HepG2 (cell line): ENCODE measurements around the gene B4GALT2. TPM values are rescaled to one million over a fixed set of nuclear protein-coding genes. Genes with fewer than 3 reads are reported as not detected.

Experiments
- ATAC-seq: fragments of 200-7000 bp; cut with Tn5 transposase; 3 replicates; pipeline ENCODE4 v1.9.1; 2020; ENCODE audit warnings: mild to moderate bottlenecking, moderate library complexity
- BruUV-seq: library from RNA; stranded (reverse); fragments of 400-500 nt; replicated peaks from 2 replicates; lab custom pipeline; 2021; lab: Mats Ljungman, UMichigan
- CTCF ChIA-PET: fragments of 300-600 bp; formaldehyde crosslinking; extraction: SDS; loops from one replicate; lab custom pipeline; 2021; ENCODE audit warnings: low total read pairs, inconsistent platforms, low intra/inter-chr PET ratio; lab: Yijun Ruan, JAX
- POLR2A ChIA-PET: fragments of 350-600 bp; sonication (Branson Sonifier 250); formaldehyde crosslinking; loops from one replicate; lab custom pipeline; 2020; ENCODE audit warnings: antibody characterized with exemption, inconsistent platforms; lab: Yijun Ruan, JAX
- DNase-seq: peaks from one replicate; pipeline ENCODE4 v3.0.0-alpha.2; 2015; ENCODE audit warnings: low spot score
- FAIRE-seq: peaks from 3 replicates; lab custom pipeline; 2011; peaks lifted over from hg19 to GRCh38; lab: Jason Lieb, UNC
- H2AFZ ChIP-seq: one replicate; pipeline ENCODE4 v1.6.1; 2011; ENCODE audit warnings: low read length, inconsistent platforms
- H3K27ac ChIP-seq: fragments of 300-600 bp; 3 replicates; pipeline ENCODE4 v1.8.0; 2011; ENCODE audit warnings: mixed run types, mild to moderate bottlenecking, mixed read lengths, low read length, inconsistent platforms; ENCODE audit not compliant: insufficient read depth; ENCODE audit errors: extremely low read length
- H3K27me3 ChIP-seq, 2 experiments: fragments of 200-600 bp in 1 of 2; 2 replicates in 1 of 2; 3 replicates in 1 of 2; pipeline versions ENCODE4 v1.6.0 to v1.8.0; 2011; ENCODE audit warnings: low read length in 2 of 2, mild to moderate bottlenecking in 2 of 2, moderate library complexity in 2 of 2, inconsistent platforms in 1 of 2; ENCODE audit not compliant: insufficient read depth in 2 of 2, control insufficient read depth in 1 of 2
- H3K36me3 ChIP-seq, 2 experiments: fragments of 200-600 bp in 1 of 2; replicated peaks in 1 of 2; 2 replicates in 1 of 2; 3 replicates in 1 of 2; pipeline versions ENCODE4 v1.5.1 to v1.8.0; 2011; ENCODE audit warnings: low read length in 2 of 2, inconsistent platforms in 1 of 2; ENCODE audit not compliant: insufficient read depth in 2 of 2, control insufficient read depth in 1 of 2
- H3K4me1 ChIP-seq: 2 replicates; pipeline ENCODE4 v1.5.1; 2012; ENCODE audit warnings: low read length, inconsistent platforms; ENCODE audit not compliant: insufficient read depth
- H3K4me2 ChIP-seq: 2 replicates; pipeline ENCODE4 v1.6.0; 2011; ENCODE audit warnings: low read depth, low read length, inconsistent platforms
- H3K4me3 ChIP-seq, 3 experiments: fragments of 200-600 bp in 1 of 3; sonication (generic), shearing (Covaris generic) in 1 of 3; replicated peaks in 1 of 3; 2 replicates each; pipeline ENCODE4 v1.5.1; 2011 to 2016; ENCODE audit warnings: low read length in 3 of 3, inconsistent platforms in 2 of 3, low read depth in 2 of 3, mild to moderate bottlenecking in 2 of 3, control low read depth in 1 of 3, mixed read lengths in 1 of 3; ENCODE audit not compliant: insufficient read depth in 1 of 3
- H3K79me2 ChIP-seq: one replicate; pipeline ENCODE4 v1.6.1; 2011; ENCODE audit warnings: low read length, inconsistent platforms; ENCODE audit not compliant: insufficient read depth
- H3K9ac ChIP-seq: 2 replicates; pipeline ENCODE4 v1.6.0; 2011; ENCODE audit warnings: mild to moderate bottlenecking, low read depth, low read length, inconsistent platforms; ENCODE audit not compliant: insufficient read depth
- H3K9me3 ChIP-seq: 2 replicates; pipeline ENCODE4 v1.5.1; 2012; ENCODE audit warnings: mild to moderate bottlenecking, low read length
- H4K20me1 ChIP-seq: 2 replicates; pipeline ENCODE4 v1.6.0; 2011; ENCODE audit warnings: inconsistent platforms, mild to moderate bottlenecking, low read length, moderate library complexity; ENCODE audit not compliant: insufficient read depth
- ATF7 ChIP-seq, 2 experiments: fragments of 450-650 bp in 1 of 2; sonication (generic) in 1 of 2; formaldehyde crosslinking in 1 of 2; IDR thresholded peaks; 2 replicates each; pipeline versions ENCODE4 v1.4.0 to v1.6.1; 2016 to 2020; ENCODE audit warnings: antibody characterized with exemption in 1 of 2, mild to moderate bottlenecking in 1 of 2, missing genetic modification reagents in 1 of 2
- NFIC ChIP-seq: IDR thresholded peaks from 2 replicates; pipeline ENCODE4 v1.6.1; 2012; ENCODE audit warnings: mild to moderate bottlenecking, low read length, inconsistent platforms
- REPIN1 ChIP-seq: sonication (generic); formaldehyde crosslinking; IDR thresholded peaks from 2 replicates; pipeline ENCODE4 v1.8.0; 2022; ENCODE audit warnings: missing genetic modification reagents, low read depth, mild to moderate bottlenecking, borderline replicate concordance
- TOPORS ChIP-seq: sonication (generic); formaldehyde crosslinking; IDR thresholded peaks from 2 replicates; pipeline ENCODE4 v1.8.0; 2023; ENCODE audit warnings: mild to moderate bottlenecking, missing genetic modification reagents
- ZC3H13 ChIP-seq: sonication (generic); formaldehyde crosslinking; IDR thresholded peaks from 2 replicates; pipeline ENCODE4 v1.8.1; 2023; ENCODE audit warnings: mild to moderate bottlenecking, missing genetic modification reagents, moderate library complexity
- ZNF333 ChIP-seq: sonication (generic); formaldehyde crosslinking; IDR thresholded peaks from 2 replicates; pipeline ENCODE4 v1.4.0; 2020; ENCODE audit warnings: mild to moderate bottlenecking, missing genetic modification reagents, borderline replicate concordance
- ZNF569 ChIP-seq: sonication (generic); formaldehyde crosslinking; IDR thresholded peaks from 2 replicates; pipeline ENCODE4 v1.5.0; 2020; ENCODE audit warnings: mild to moderate bottlenecking, missing genetic modification reagents, moderate library complexity, borderline replicate concordance
- ZNF776 ChIP-seq: sonication (generic); formaldehyde crosslinking; IDR thresholded peaks from 2 replicates; pipeline ENCODE4 v1.4.0; 2020; ENCODE audit warnings: mild to moderate bottlenecking, missing genetic modification reagents
- WGBS: methylation state at CpG from one replicate; pipeline ENCODE4 v1.1.6; 2017; ENCODE audit warnings: low lambda C conversion rate; 5-methylcytosine and 5-hydroxymethylcytosine counted together
- in situ Hi-C: cut with HindIII; loops from 2 replicates; pipeline ENCODE4 v1.10.0; 2017; ENCODE audit warnings: low pct_unique_long_range_greater_than_20kb; ENCODE audit not compliant: extremely low pct_ligation_motif_present
- intact Hi-C: fragments of 100-400 bp; cut with micrococcal nuclease; formaldehyde crosslinking; loops from one replicate; pipeline ENCODE4 v1.10.0; 2022; ENCODE audit not compliant: unreplicated experiment
- polyA plus RNA-seq, 8 experiments: library from polyadenylated mRNA; depleted of rRNA in 3 of 8; stranded (reverse) in 7 of 8; unstranded in 1 of 8; fragments of >200 nt; fragmentation: Illumina TruSeq in 4 of 8; extraction: Trizol in 4 of 8; gene quantifications; 2 replicates each; pipeline versions ENCODE4 v1.2.1 to v1.2.3, GENCODE V29; 2011 to 2016; ENCODE audit warnings: low read depth in 4 of 8, missing spikeins in 1 of 8, mixed read lengths in 1 of 8; ENCODE audit not compliant: insufficient read depth in 1 of 8
- total RNA-seq, 5 experiments: library from RNA; depleted of rRNA; stranded (reverse); fragments of >200 nt; fragmentation: Illumina TruSeq; extraction: Trizol; gene quantifications; 2 replicates each; pipeline ENCODE4 v1.2.3, GENCODE V29; 2016; ENCODE audit warnings: low read depth in 1 of 5
- TF ChIP-seq, protein P1 (sequence below): sonication (generic); formaldehyde crosslinking; IDR thresholded peaks from 2 replicates; pipeline ENCODE4 v1.4.0; 2020; ENCODE audit warnings: mild to moderate bottlenecking, missing genetic modification reagents
- TF ChIP-seq, protein P2 (sequence below): sonication (generic); formaldehyde crosslinking; IDR thresholded peaks from 2 replicates; pipeline ENCODE4 v1.4.0; 2020; ENCODE audit warnings: mild to moderate bottlenecking, missing genetic modification reagents, borderline replicate concordance
- TF ChIP-seq, protein P3 (sequence below): sonication (generic); formaldehyde crosslinking; IDR thresholded peaks from 2 replicates; pipeline ENCODE4 v1.5.0; 2020; ENCODE audit warnings: mild to moderate bottlenecking, missing genetic modification reagents
- TF ChIP-seq, protein P4 (sequence below): sonication (generic); formaldehyde crosslinking; IDR thresholded peaks from 2 replicates; pipeline ENCODE4 v1.4.0; 2020; ENCODE audit warnings: missing genetic modification reagents, borderline replicate concordance

The B4GALT2 gene
- total and polyA plus RNA-seq, 2 of the 13 experiments (the other 11 are each of a cell fraction or from before 2014, with no cell fraction given) = 41.9 to 78.0 TPM

DNA sequence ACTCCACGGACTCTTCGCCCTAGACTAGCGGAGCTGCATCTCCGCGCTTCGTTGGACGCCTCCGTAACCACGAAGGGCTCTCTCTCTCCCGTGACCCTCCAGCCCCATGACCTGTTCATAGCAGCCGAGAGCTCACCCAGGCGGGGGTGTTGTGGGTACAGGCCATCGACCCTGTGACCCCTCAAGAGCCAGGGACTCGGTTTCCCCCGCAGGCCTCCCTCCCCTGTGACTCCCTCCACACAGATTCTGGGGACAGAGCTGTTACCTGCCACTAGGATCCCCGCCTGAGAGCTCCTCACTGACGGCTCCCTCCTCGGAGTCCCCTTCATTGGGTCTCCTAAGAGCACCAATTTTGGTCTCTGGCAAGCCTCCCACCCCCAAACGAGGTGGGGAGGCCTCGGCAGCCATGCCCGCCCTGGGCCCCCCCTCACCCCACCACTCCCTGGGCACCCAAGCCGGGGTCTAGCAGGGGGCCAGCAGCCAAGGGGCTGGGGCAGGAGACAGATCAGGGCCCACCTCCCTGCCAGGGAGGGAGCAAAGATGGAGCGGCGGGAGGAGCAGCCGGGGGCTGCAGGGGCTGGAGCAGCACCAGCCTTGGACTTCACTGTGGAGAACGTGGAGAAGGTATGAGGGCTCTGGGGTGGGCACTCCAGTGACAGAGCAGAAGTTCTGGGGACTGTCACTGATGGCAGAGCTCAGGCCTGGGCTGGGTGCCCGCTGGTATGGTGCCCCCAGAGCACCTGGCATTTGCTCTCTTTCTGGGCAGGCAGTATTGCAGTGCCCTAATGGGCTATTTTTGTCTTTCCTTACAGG lies 31.7 kb upstream of the B4GALT2 start:
- POLR2A ChIA-PET = interaction anchor here (0.8 to 5.0 kb wide), 8 partner anchors 8 to 184 kb away, joined by 3 to 38 read pairs (median 7); partner anchors contain the start of genes ATP6V0B and DPH2
- Histone ChIP-seq H3K4me2 (peak overlapping the region; percentile 84), H3K9ac (peak overlapping the region; percentile 94), H3K36me3 (no peaks in the 10 kb centered on the region; a peak in 1 of 5 replicates), H3K27ac (peak overlapping the region; percentile 93), H4K20me1 (no peaks in the 10 kb centered on the region), H2AFZ (no peak overlapping the region), H3K4me1 (peaks cover 27% of the 10 kb centered on the region), H3K9me3 (no peaks in the 10 kb centered on the region), H3K27me3 (no peaks in the 10 kb centered on the region; a peak in 1 of 5 replicates), H3K4me3 (peak overlapping the region; percentile 69 to 90 (median 79)), H3K79me2 (peaks cover 11% of the 10 kb centered on the region)
- no peak for DNase-seq
- in situ Hi-C loops (no loop called here), intact Hi-C loops (loop anchor here (1.0 to 5.0 kb wide), 2 partner anchors 22 to 240 kb away; partner anchors contain the start of gene ST3GAL3)
- peak; percentile 11 for ATAC-seq
- CTCF ChIA-PET = interaction anchor here (0.7 kb wide), 1 partner anchor 184 kb away, joined by 3 read pairs; no protein-coding TSS in a partner anchor
- TSS peak; percentile 61 for BruUV-seq
- no peak for FAIRE-seq
- 0% methylated on average over 6 of the region's 27 CpGs for WGBS
- TF ChIP-seq REPIN1 (CRISPR knock-in tag) (no peak), ZNF333 (CRISPR knock-in tag) (peak; percentile 78; the same call in 1 of the 2 replicates), ATF7 (IDR thresholded peaks at IDR 0.05) (no peak), ATF7 (CRISPR knock-in tag; IDR thresholded peaks at IDR 0.05) (no peak), ZNF569 (peak; percentile 16; the same call in 1 of the 2 replicates), TOPORS (CRISPR knock-in tag) (0 out of 2 replicates have a peak, but pooled peaks have one; percentile 33), ZNF776 (CRISPR knock-in tag) (peak; percentile 3; the same call in 1 of the 2 replicates), NFIC (no peak), ZC3H13 (no peak; the same call in 1 of the 2 replicates)
- TF ChIP-seq, protein P1, sequence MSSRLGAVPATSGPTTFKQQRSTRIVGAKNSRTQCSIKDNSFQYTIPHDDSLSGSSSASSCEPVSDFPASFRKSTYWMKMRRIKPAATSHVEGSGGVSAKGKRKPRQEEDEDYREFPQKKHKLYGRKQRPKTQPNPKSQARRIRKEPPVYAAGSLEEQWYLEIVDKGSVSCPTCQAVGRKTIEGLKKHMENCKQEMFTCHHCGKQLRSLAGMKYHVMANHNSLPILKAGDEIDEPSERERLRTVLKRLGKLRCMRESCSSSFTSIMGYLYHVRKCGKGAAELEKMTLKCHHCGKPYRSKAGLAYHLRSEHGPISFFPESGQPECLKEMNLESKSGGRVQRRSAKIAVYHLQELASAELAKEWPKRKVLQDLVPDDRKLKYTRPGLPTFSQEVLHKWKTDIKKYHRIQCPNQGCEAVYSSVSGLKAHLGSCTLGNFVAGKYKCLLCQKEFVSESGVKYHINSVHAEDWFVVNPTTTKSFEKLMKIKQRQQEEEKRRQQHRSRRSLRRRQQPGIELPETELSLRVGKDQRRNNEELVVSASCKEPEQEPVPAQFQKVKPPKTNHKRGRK (CRISPR knock-in tag) = 0 out of 2 replicates have a peak, but pooled peaks have one; percentile 17
- TF ChIP-seq, protein P2, sequence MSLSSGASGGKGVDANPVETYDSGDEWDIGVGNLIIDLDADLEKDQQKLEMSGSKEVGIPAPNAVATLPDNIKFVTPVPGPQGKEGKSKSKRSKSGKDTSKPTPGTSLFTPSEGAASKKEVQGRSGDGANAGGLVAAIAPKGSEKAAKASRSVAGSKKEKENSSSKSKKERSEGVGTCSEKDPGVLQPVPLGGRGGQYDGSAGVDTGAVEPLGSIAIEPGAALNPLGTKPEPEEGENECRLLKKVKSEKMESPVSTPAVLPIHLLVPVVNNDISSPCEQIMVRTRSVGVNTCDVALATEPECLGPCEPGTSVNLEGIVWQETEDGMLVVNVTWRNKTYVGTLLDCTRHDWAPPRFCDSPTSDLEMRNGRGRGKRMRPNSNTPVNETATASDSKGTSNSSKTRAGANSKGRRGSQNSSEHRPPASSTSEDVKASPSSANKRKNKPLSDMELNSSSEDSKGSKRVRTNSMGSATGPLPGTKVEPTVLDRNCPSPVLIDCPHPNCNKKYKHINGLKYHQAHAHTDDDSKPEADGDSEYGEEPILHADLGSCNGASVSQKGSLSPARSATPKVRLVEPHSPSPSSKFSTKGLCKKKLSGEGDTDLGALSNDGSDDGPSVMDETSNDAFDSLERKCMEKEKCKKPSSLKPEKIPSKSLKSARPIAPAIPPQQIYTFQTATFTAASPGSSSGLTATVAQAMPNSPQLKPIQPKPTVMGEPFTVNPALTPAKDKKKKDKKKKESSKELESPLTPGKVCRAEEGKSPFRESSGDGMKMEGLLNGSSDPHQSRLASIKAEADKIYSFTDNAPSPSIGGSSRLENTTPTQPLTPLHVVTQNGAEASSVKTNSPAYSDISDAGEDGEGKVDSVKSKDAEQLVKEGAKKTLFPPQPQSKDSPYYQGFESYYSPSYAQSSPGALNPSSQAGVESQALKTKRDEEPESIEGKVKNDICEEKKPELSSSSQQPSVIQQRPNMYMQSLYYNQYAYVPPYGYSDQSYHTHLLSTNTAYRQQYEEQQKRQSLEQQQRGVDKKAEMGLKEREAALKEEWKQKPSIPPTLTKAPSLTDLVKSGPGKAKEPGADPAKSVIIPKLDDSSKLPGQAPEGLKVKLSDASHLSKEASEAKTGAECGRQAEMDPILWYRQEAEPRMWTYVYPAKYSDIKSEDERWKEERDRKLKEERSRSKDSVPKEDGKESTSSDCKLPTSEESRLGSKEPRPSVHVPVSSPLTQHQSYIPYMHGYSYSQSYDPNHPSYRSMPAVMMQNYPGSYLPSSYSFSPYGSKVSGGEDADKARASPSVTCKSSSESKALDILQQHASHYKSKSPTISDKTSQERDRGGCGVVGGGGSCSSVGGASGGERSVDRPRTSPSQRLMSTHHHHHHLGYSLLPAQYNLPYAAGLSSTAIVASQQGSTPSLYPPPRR (CRISPR knock-in tag) = no peak
- TF ChIP-seq, protein P3, sequence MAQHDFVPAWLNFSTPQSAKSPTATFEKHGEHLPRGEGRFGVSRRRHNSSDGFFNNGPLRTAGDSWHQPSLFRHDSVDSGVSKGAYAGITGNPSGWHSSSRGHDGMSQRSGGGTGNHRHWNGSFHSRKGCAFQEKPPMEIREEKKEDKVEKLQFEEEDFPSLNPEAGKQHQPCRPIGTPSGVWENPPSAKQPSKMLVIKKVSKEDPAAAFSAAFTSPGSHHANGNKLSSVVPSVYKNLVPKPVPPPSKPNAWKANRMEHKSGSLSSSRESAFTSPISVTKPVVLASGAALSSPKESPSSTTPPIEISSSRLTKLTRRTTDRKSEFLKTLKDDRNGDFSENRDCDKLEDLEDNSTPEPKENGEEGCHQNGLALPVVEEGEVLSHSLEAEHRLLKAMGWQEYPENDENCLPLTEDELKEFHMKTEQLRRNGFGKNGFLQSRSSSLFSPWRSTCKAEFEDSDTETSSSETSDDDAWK (CRISPR knock-in tag) = no peak
- TF ChIP-seq, protein P4, sequence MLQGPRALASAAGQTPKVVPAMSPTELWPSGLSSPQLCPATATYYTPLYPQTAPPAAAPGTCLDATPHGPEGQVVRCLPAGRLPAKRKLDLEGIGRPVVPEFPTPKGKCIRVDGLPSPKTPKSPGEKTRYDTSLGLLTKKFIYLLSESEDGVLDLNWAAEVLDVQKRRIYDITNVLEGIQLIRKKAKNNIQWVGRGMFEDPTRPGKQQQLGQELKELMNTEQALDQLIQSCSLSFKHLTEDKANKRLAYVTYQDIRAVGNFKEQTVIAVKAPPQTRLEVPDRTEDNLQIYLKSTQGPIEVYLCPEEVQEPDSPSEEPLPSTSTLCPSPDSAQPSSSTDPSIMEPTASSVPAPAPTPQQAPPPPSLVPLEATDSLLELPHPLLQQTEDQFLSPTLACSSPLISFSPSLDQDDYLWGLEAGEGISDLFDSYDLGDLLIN = no peak
